Measurements from ENCODE around the gene MGMT. TPM values are rescaled to one million over a fixed set of nuclear protein-coding genes. Genes with fewer than 3 reads are reported as not detected.

Gene MGMT
- total RNA-seq, 4 donors from 2014 or later = 10.9 to 37.7 (median 16.0) TPM

DNA sequence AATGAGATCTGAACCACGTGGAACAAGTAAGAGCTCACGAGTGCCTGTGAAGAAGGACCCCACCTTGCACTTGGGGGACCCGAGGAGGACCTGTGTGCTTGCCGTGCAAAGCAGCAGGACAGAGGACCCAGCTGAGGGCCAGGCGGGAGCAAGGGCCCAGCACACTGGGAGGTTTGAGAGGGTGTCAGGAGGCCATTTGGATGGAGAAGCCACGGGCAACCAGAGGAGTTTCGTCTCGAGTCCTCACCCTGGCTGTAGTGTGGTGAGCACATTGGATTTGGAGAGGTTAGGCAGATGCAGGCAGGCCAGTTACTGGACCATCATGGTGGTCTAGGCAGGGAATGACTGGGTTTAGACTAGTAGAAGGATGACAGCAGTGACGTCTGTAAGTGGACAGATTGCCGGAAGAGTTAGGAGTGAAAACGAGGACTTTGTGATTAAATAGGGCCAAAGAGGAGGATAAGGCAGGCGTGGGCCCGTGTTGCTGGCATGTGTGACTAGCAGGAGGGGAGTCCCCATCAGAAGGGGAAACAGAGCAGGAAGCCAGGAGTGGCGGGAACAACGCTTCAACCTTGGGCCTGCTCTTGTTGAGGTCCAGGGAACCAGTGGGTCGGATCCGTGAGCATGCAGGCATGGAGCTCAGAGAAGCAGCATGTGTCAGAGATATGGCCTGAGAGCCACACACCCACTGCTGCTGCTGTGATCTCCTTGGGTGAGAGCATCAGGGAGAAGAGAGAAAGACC is 208.2 kb downstream of the MGMT start:
- Histone ChIP-seq H3K27me3 (no peaks in the 10 kb centered on the region), H3K4me3 (no peak overlapping the region), H3K4me1 (no peaks in the 10 kb centered on the region), H3K27ac (no peak overlapping the region), H3K9me3 (no peaks in the 10 kb centered on the region), H3K36me3 (no peaks in the 10 kb centered on the region)
- intact Hi-C loops (cut with DNase I; ENCODE audit: low total_unique reads) = no loop called here
- TF ChIP-seq POLR2A (IDR thresholded peaks at IDR 0.05) = no peak
- TF ChIP-seq, protein P1, sequence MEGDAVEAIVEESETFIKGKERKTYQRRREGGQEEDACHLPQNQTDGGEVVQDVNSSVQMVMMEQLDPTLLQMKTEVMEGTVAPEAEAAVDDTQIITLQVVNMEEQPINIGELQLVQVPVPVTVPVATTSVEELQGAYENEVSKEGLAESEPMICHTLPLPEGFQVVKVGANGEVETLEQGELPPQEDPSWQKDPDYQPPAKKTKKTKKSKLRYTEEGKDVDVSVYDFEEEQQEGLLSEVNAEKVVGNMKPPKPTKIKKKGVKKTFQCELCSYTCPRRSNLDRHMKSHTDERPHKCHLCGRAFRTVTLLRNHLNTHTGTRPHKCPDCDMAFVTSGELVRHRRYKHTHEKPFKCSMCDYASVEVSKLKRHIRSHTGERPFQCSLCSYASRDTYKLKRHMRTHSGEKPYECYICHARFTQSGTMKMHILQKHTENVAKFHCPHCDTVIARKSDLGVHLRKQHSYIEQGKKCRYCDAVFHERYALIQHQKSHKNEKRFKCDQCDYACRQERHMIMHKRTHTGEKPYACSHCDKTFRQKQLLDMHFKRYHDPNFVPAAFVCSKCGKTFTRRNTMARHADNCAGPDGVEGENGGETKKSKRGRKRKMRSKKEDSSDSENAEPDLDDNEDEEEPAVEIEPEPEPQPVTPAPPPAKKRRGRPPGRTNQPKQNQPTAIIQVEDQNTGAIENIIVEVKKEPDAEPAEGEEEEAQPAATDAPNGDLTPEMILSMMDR (IDR thresholded peaks at IDR 0.05) = no peak
- no peak for DNase-seq

DNA sequence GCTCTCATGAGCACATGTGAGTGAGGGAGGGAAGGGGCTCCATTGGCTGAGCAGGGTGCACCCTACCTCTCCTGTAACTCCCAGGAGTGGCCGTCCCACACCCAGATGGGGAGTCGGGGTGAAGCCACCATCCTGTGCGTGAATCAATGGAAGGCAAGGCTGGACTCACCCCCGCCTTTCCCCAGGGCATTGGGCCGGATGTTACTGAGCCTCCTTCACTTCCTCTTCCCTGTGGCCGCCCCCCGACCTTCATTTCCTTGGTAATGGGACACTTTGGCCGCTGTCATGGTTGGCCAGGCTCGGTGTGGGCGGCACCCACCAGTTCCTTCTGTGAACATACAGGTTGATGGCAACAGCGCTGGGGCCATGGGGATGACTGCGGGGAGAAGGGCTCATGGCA is 209.0 kb downstream of the MGMT start:
- no peak overlapping the region for H3K4me3 ChIP-seq
- DNase-seq = no peak
- intact Hi-C loops (cut with DNase I; ENCODE audit: low total_unique reads) = no loop called here

DNA sequence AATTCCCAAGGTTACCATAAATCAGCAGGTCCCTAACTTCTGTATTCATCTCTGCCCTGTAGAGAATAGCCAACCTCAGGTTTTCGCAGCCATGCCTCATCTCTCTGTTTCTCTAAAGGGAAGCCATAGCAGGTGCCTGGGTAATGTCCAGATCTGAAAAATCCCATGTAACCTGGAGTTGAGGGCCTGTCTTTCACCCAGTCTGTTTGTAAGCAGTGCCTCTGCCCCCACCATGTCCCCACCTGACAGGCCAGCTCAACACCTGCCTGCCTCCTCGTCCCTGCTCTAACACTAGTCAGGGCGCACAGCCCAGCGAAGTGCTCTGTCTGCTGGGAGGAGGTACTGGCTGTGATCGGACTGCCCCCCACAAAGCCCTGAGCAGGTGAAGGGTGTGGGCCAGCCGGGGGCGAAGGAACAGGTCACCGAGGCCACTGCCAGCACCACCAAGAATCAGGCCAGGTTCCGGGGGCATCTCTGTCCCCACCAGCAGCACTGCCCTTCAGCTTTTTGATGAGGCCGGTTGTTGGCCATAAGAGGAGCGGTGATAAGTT is 210.4 kb downstream of the MGMT start:
- no peaks in the 10 kb centered on the region for H3K4me1 ChIP-seq
- intact Hi-C loops (cut with DNase I; ENCODE audit: low total_unique reads) = no loop called here
- H3K4me3 ChIP-seq = no peak overlapping the region
- DNase-seq = no peak
- H3K9me3 ChIP-seq = no peaks in the 10 kb centered on the region
- TF ChIP-seq, protein P1 (IDR thresholded peaks at IDR 0.05) = no peak
- TF ChIP-seq POLR2A (IDR thresholded peaks at IDR 0.05) = no peak
- H3K27me3 ChIP-seq = no peaks in the 10 kb centered on the region
- no peak overlapping the region for H3K27ac ChIP-seq
- H3K36me3 ChIP-seq = no peaks in the 10 kb centered on the region

More for the DNA sequence above, 209.0 kb downstream of the MGMT start:
- no peak for TF ChIP-seq POLR2A (IDR thresholded peaks at IDR 0.05)
- TF ChIP-seq, protein P1 (IDR thresholded peaks at IDR 0.05) = no peak
- Histone ChIP-seq H3K36me3 (no peaks in the 10 kb centered on the region), H3K9me3 (no peaks in the 10 kb centered on the region), H3K27ac (no peak overlapping the region), H3K4me1 (no peaks in the 10 kb centered on the region), H3K27me3 (no peaks in the 10 kb centered on the region)

DNA sequence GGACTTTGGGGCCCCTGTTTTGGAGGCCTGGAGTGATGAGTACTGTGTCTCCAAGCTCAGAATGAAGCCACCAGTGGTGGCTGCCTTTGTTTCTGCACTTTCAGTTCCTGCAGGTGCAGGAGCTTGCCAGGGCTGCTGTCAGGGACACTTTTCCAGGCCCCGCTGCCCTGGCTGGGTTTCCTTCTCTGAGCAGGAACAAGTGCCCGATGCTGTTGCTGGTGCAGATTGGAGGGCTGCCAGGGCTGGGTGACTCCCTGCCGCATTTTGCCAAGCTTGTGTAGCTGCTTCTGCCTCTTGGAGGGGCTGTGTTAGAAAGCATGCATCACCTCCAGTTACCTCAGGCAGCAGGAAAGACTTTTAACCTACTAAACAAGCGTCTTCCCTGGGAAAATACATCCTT is 211.1 kb downstream of the MGMT start:
- Histone ChIP-seq H3K4me1 (no peaks in the 10 kb centered on the region), H3K27ac (no peak overlapping the region), H3K27me3 (no peaks in the 10 kb centered on the region), H3K9me3 (no peaks in the 10 kb centered on the region), H3K36me3 (no peaks in the 10 kb centered on the region), H3K4me3 (no peak overlapping the region)
- no peak for DNase-seq
- intact Hi-C loops (cut with DNase I; ENCODE audit: low total_unique reads) = no loop called here
- TF ChIP-seq POLR2A (IDR thresholded peaks at IDR 0.05) = no peak
- TF ChIP-seq, protein P1 (IDR thresholded peaks at IDR 0.05) = no peak

DNA sequence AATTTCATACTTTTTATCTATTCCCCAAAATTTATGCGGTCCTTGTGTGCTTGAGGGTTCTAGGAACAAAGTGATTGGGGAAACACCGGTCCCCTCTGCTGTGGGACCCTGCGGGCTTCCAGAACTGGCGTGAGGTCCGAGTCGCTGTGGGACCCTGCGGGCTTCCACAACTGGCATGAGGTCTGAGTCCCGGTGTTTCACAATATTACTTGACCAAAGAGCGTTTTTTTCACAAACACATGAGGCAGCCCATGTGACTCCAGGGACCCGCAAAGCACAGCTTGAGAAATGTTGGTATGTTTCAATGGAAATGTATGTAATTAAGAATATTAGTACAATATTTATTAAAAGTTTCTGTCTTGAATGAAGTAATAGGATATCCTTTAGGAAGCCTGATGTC is 212.2 kb downstream of the MGMT start:
- Histone ChIP-seq H3K36me3 (no peaks in the 10 kb centered on the region), H3K27me3 (no peaks in the 10 kb centered on the region), H3K9me3 (no peaks in the 10 kb centered on the region), H3K4me3 (no peak overlapping the region), H3K27ac (no peak overlapping the region), H3K4me1 (no peaks in the 10 kb centered on the region)
- intact Hi-C loops (cut with DNase I; ENCODE audit: low total_unique reads) = no loop called here
- DNase-seq = no peak
- TF ChIP-seq POLR2A (IDR thresholded peaks at IDR 0.05) = no peak
- TF ChIP-seq, protein P1 (IDR thresholded peaks at IDR 0.05) = no peak
